ENCODE data around the gene RHNO1.

DNA sequence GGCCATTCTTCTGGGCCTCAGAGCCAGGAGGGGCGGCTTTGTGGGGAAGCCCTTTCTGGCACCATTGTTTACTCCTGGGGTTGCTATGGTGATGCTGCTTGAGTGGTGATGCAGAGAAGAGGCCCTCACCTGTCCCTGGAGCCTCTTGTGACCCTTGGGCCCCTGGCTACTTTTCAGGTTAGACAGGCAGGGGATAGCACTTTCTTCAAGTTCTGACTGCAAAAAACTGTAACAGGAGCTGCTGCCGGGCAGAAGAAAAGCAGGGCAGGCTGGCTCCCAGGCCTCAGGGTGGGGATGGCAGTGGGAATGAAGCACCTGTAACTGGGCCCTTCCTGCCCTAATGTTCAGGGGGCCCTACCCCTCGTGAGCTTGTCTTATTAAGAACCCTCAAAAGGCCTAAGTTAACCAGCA, 20.0 kb upstream of the RHNO1 start, which contains the start of gene TEX52:
- TF ChIP-seq, protein P1, sequence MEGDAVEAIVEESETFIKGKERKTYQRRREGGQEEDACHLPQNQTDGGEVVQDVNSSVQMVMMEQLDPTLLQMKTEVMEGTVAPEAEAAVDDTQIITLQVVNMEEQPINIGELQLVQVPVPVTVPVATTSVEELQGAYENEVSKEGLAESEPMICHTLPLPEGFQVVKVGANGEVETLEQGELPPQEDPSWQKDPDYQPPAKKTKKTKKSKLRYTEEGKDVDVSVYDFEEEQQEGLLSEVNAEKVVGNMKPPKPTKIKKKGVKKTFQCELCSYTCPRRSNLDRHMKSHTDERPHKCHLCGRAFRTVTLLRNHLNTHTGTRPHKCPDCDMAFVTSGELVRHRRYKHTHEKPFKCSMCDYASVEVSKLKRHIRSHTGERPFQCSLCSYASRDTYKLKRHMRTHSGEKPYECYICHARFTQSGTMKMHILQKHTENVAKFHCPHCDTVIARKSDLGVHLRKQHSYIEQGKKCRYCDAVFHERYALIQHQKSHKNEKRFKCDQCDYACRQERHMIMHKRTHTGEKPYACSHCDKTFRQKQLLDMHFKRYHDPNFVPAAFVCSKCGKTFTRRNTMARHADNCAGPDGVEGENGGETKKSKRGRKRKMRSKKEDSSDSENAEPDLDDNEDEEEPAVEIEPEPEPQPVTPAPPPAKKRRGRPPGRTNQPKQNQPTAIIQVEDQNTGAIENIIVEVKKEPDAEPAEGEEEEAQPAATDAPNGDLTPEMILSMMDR (IDR thresholded peaks at IDR 0.05; ENCODE audit: extremely low read depth in 1 of 2, insufficient read depth in 1 of 2, low read depth in 1 of 2, low read length in 2 of 2), result no peak
- TF ChIP-seq, protein P2, sequence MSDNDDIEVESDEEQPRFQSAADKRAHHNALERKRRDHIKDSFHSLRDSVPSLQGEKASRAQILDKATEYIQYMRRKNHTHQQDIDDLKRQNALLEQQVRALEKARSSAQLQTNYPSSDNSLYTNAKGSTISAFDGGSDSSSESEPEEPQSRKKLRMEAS (IDR thresholded peaks at IDR 0.05; ENCODE audit: insufficient read depth, insufficient read length), result no peak
- TF ChIP-seq FOS (IDR thresholded peaks at IDR 0.05; ENCODE audit: borderline replicate concordance, insufficient read depth, low read length) (no peak), JUN (IDR thresholded peaks at IDR 0.05; ENCODE audit: borderline replicate concordance, insufficient read depth, insufficient read length, low read depth) (no peak), POLR2A (IDR thresholded peaks at IDR 0.05; ENCODE audit: low read depth, low read length) (no peak), GATA2 (IDR thresholded peaks at IDR 0.05; ENCODE audit: insufficient read depth, insufficient read length, low read depth, low read length) (no peak), EZH2 (IDR thresholded peaks at IDR 0.05; ENCODE audit: borderline replicate concordance, low read depth, low read length, severe bottlenecking) (no peak), POLR2AphosphoS5 (IDR thresholded peaks at IDR 0.05; ENCODE audit: insufficient read depth, low read depth, low read length) (no peak), MYC (IDR thresholded peaks at IDR 0.05; ENCODE audit: low read depth, low read length) (no peak)

All from endothelial cell of umbilical vein (primary cell).